ENCODE results near the gene TRIM71. TPM values are rescaled to one million over a fixed set of nuclear protein-coding genes. Genes with fewer than 3 reads are reported as not detected.
A peak's percentile ranks its signal among the peaks of the same experiment; 100 is the strongest.
"Not testable (repeated sequence)": the region's sequence is repeated elsewhere in the genome, so short reads cannot be mapped to it uniquely, and the experiment has no call there.

Gene TRIM71
- polyA plus RNA-seq, 1 donor from 2014 or later: not detected

- Mint-ChIP-seq H3K4me3 (no peak overlapping the region), H3K36me3 (no peaks in the 10 kb centered on the region), H3K27me3 (peaks cover 6% of the 10 kb centered on the region), H3K27ac (no peak overlapping the region), H3K4me1 (no peaks in the 10 kb centered on the region), H3K9me3 (peaks cover 0 to 3% (median 0%) of the 10 kb centered on the region in 3 donors)
These were observed 77.2 kb downstream of the TRIM71 start for GRCh38 chr3:32894977-32895376.

- no peaks in the 10 kb centered on the region for H3K36me3 Mint-ChIP-seq
- no peak overlapping the region for H3K4me3 Mint-ChIP-seq
- no peaks in the 10 kb centered on the region for H3K4me1 Mint-ChIP-seq
- H3K27ac Mint-ChIP-seq: no peak overlapping the region
- H3K27me3 Mint-ChIP-seq: peaks cover 8% of the 10 kb centered on the region
- H3K9me3 Mint-ChIP-seq: peaks cover 0 to 3% (median 0%) of the 10 kb centered on the region in 3 donors
These were observed 77.9 kb downstream of the TRIM71 start for GRCh38 chr3:32895701-32896100.

GRCh38 chr3:32896143-32896542 is 78.3 kb downstream of the TRIM71 start:
- Mint-ChIP-seq H3K4me3 (no peak overlapping the region), H3K27ac (no peak overlapping the region), H3K36me3 (no peaks in the 10 kb centered on the region), H3K9me3 (peaks cover 0 to 3% (median 0%) of the 10 kb centered on the region in 3 donors), H3K27me3 (peaks cover 8% of the 10 kb centered on the region), H3K4me1 (no peaks in the 10 kb centered on the region)

GRCh38 chr3:32897001-32897601 is 79.3 kb downstream of the TRIM71 start:
- Mint-ChIP-seq H3K36me3 (no peaks in the 10 kb centered on the region), H3K9me3 (peaks cover 0 to 3% (median 0%) of the 10 kb centered on the region in 3 donors), H3K4me1 (peaks cover 0 to under 1% (median 0%) of the 10 kb centered on the region in 3 donors), H3K4me3 (no peak overlapping the region), H3K27me3 (peaks cover 8% of the 10 kb centered on the region), H3K27ac (peak overlapping the region in 1 of 3 donors; percentile 73)

- H3K36me3 Mint-ChIP-seq: no peaks in the 10 kb centered on the region
- H3K27me3 Mint-ChIP-seq: peaks cover 8% of the 10 kb centered on the region
- H3K9me3 Mint-ChIP-seq: peaks cover 0 to 3% (median 0%) of the 10 kb centered on the region in 3 donors
- peaks cover 1 to 5% (median 2%) of the 10 kb centered on the region in 3 donors for H3K4me1 Mint-ChIP-seq
- H3K4me3 Mint-ChIP-seq: no peak overlapping the region
- no peak overlapping the region for H3K27ac Mint-ChIP-seq
These were observed 80.3 kb downstream of the TRIM71 start for GRCh38 chr3:32897981-32898623.

- H3K4me3 Mint-ChIP-seq: no peak overlapping the region
- H3K27me3 Mint-ChIP-seq: peaks cover 8% of the 10 kb centered on the region
- no peak overlapping the region for H3K27ac Mint-ChIP-seq
- peaks cover 1 to 5% (median 2%) of the 10 kb centered on the region in 3 donors for H3K4me1 Mint-ChIP-seq
- H3K36me3 Mint-ChIP-seq: no peaks in the 10 kb centered on the region
- H3K9me3 Mint-ChIP-seq: peaks cover 0 to 3% (median 0%) of the 10 kb centered on the region in 3 donors
These were observed 81.5 kb downstream of the TRIM71 start for GRCh38 chr3:32899265-32899664.

- H3K27me3 Mint-ChIP-seq: peaks cover 8% of the 10 kb centered on the region
- no peaks in the 10 kb centered on the region for H3K36me3 Mint-ChIP-seq
- no peak overlapping the region for H3K27ac Mint-ChIP-seq
- no peaks in the 10 kb centered on the region for H3K9me3 Mint-ChIP-seq
- H3K4me3 Mint-ChIP-seq: no peak overlapping the region
- H3K4me1 Mint-ChIP-seq: peaks cover 1 to 5% (median 2%) of the 10 kb centered on the region in 3 donors
These were observed 83.5 kb downstream of the TRIM71 start for GRCh38 chr3:32901005-32901932.

GRCh38 chr3:32902887-32903371 is 85.1 kb downstream of the TRIM71 start:
- not testable (repeated sequence) for H3K27ac Mint-ChIP-seq, H3K36me3 Mint-ChIP-seq, H3K4me1 Mint-ChIP-seq, H3K9me3 Mint-ChIP-seq, H3K27me3 Mint-ChIP-seq
- H3K4me3 Mint-ChIP-seq: peak overlapping the region in 3 of 4 donors; percentile 67 to 75 (median 75)

GRCh38 chr3:32903953-32904352 is 86.2 kb downstream of the TRIM71 start:
- peaks cover 1 to 5% (median 2%) of the 10 kb centered on the region in 3 donors for H3K4me1 Mint-ChIP-seq
- peaks cover 10% of the 10 kb centered on the region for H3K27me3 Mint-ChIP-seq
- H3K27ac Mint-ChIP-seq: no peak overlapping the region
- H3K4me3 Mint-ChIP-seq: no peak overlapping the region
- no peaks in the 10 kb centered on the region for H3K36me3 Mint-ChIP-seq
- no peaks in the 10 kb centered on the region for H3K9me3 Mint-ChIP-seq

- H3K36me3 Mint-ChIP-seq: no peaks in the 10 kb centered on the region
- peaks cover 0 to 4% (median 0%) of the 10 kb centered on the region in 3 donors for H3K9me3 Mint-ChIP-seq
- H3K4me1 Mint-ChIP-seq: peaks cover 4 to 5% (median 4%) of the 10 kb centered on the region in 3 donors
- no peak overlapping the region for H3K27ac Mint-ChIP-seq
- peak overlapping the region in 1 of 4 donors; percentile 2 for H3K4me3 Mint-ChIP-seq
- peaks cover 2% of the 10 kb centered on the region for H3K27me3 Mint-ChIP-seq
These were observed 92.2 kb downstream of the TRIM71 start for GRCh38 chr3:32909999-32910398.

GRCh38 chr3:32910954-32911353 is 93.2 kb downstream of the TRIM71 start:
- H3K4me3 Mint-ChIP-seq: no peak overlapping the region
- H3K27ac Mint-ChIP-seq: no peak overlapping the region
- H3K4me1 Mint-ChIP-seq: peaks cover 4 to 5% (median 4%) of the 10 kb centered on the region in 3 donors
- peaks cover 2% of the 10 kb centered on the region for H3K27me3 Mint-ChIP-seq
- no peaks in the 10 kb centered on the region for H3K36me3 Mint-ChIP-seq
- peaks cover 0 to 4% (median 0%) of the 10 kb centered on the region in 3 donors for H3K9me3 Mint-ChIP-seq

GRCh38 chr3:32912046-32912445 is 94.2 kb downstream of the TRIM71 start:
- no peaks in the 10 kb centered on the region for H3K36me3 Mint-ChIP-seq
- H3K27ac Mint-ChIP-seq: no peak overlapping the region
- peaks cover 4 to 5% (median 4%) of the 10 kb centered on the region in 3 donors for H3K4me1 Mint-ChIP-seq
- peaks cover 0 to 9% (median 4%) of the 10 kb centered on the region in 3 donors for H3K9me3 Mint-ChIP-seq
- no peak overlapping the region for H3K4me3 Mint-ChIP-seq
- peaks cover 2% of the 10 kb centered on the region for H3K27me3 Mint-ChIP-seq

- H3K4me1 Mint-ChIP-seq: peaks cover 4 to 5% (median 4%) of the 10 kb centered on the region in 3 donors
- peaks cover 2% of the 10 kb centered on the region for H3K36me3 Mint-ChIP-seq
- no peak overlapping the region for H3K27ac Mint-ChIP-seq
- peaks cover 1% of the 10 kb centered on the region for H3K27me3 Mint-ChIP-seq
- H3K4me3 Mint-ChIP-seq: no peak overlapping the region
- H3K9me3 Mint-ChIP-seq: peaks cover 0 to 17% (median 7%) of the 10 kb centered on the region in 3 donors
These were observed 96.1 kb downstream of the TRIM71 start for GRCh38 chr3:32913790-32914446.

- Mint-ChIP-seq H3K27ac (no peak overlapping the region), H3K27me3 (peaks cover 3% of the 10 kb centered on the region), H3K4me3 (no peak overlapping the region), H3K4me1 (no peaks in the 10 kb centered on the region), H3K36me3 (peaks cover 5% of the 10 kb centered on the region), H3K9me3 (peaks cover 0 to 15% (median 7%) of the 10 kb centered on the region in 3 donors)
These were observed 102.1 kb downstream of the TRIM71 start for GRCh38 chr3:32919920-32920319.

All from IgD-negative memory B cell (primary cell).